HFFc6 (cell line): ENCODE results near the gene PSRC1. TPM values are rescaled to one million over a fixed set of nuclear protein-coding genes. Genes with fewer than 3 reads are reported as not detected.

Experiments
- DNase-seq: peaks from one replicate; pipeline ENCODE4 v3.0.0-alpha.2; 2018
- H3K27ac Mint-ChIP-seq: 2 replicates; pipeline ENCODE4 v1.8.0; 2020; ENCODE audit warnings: mild to moderate bottlenecking, mixed read lengths
- H3K27me3 Mint-ChIP-seq: 2 replicates; pipeline ENCODE4 v1.8.0; 2021; ENCODE audit warnings: mild to moderate bottlenecking, moderate library complexity, mixed read lengths; ENCODE audit not compliant: insufficient read depth
- H3K36me3 Mint-ChIP-seq: 2 replicates; pipeline ENCODE4 v1.8.0; 2021; ENCODE audit warnings: low read depth, mixed read lengths
- H3K4me1 Mint-ChIP-seq: 2 replicates; pipeline ENCODE4 v1.8.0; 2020; ENCODE audit warnings: low read depth, mixed read lengths
- H3K4me3 Mint-ChIP-seq: 2 replicates; pipeline ENCODE4 v1.8.0; 2020; ENCODE audit warnings: mild to moderate bottlenecking, moderate library complexity, mixed read lengths
- H3K9me3 Mint-ChIP-seq: 2 replicates; pipeline ENCODE4 v1.8.0; 2020; ENCODE audit warnings: mild to moderate bottlenecking, mixed read lengths
- CTCF ChIP-seq: fragments of 200-600 bp; sonication (generic); IDR thresholded peaks from 2 replicates; pipeline ENCODE4 v1.5.0; 2021; ENCODE audit warnings: antibody characterized with exemption, mild to moderate bottlenecking
- total RNA-seq, 6 experiments: library from RNA; stranded (reverse); fragmentation: NEBNext Ultra II Directional; extraction: Animal tissue kit (Norgen Biotek cat#: 25700); gene quantifications; 2 replicates in 1 of 6; 3 replicates in 5 of 6; pipeline ENCODE4 v1.2.3, GENCODE V29; 2021

Gene PSRC1
- total RNA-seq, 6 experiments from 2014 or later, result 17.0 to 33.1 (median 30.4) TPM

- H3K36me3 Mint-ChIP-seq, result peaks cover 10% of the 10 kb centered on the region; the same call in 1 of the 2 replicates
- no peak for TF ChIP-seq CTCF
- peaks cover 32% of the 10 kb centered on the region for H3K4me1 Mint-ChIP-seq
- H3K27ac Mint-ChIP-seq, result peak overlapping the region; percentile 84
- peak overlapping the region; percentile 94 for H3K4me3 Mint-ChIP-seq
- H3K9me3 Mint-ChIP-seq, result no peaks in the 10 kb centered on the region
- DNase-seq, result no peak
- H3K27me3 Mint-ChIP-seq, result peaks cover 6% of the 10 kb centered on the region
These were observed 1.0 kb upstream of the PSRC1 start for GRCh38 chr1:109283748-109284600.

- H3K36me3 Mint-ChIP-seq, result peaks cover 10% of the 10 kb centered on the region; the same call in 1 of the 2 replicates
- H3K27me3 Mint-ChIP-seq, result peaks cover 1% of the 10 kb centered on the region
- TF ChIP-seq CTCF, result no peak
- H3K4me1 Mint-ChIP-seq, result peaks cover 32% of the 10 kb centered on the region
- no peak for DNase-seq
- H3K27ac Mint-ChIP-seq, result peak overlapping the region; percentile 84
- H3K9me3 Mint-ChIP-seq, result no peaks in the 10 kb centered on the region
- H3K4me3 Mint-ChIP-seq, result peak overlapping the region; percentile 94
These were observed 421 bp downstream of the PSRC1 start for GRCh38 chr1:109282497-109282951.

- no peak for DNase-seq
- Mint-ChIP-seq H3K4me3 (peak overlapping the region; percentile 94), H3K27me3 (peaks cover 4% of the 10 kb centered on the region), H3K36me3 (peaks cover 10% of the 10 kb centered on the region; the same call in 1 of the 2 replicates), H3K9me3 (no peaks in the 10 kb centered on the region), H3K27ac (peak overlapping the region; percentile 84), H3K4me1 (peaks cover 39% of the 10 kb centered on the region)
- TF ChIP-seq CTCF, result no peak
These were observed 1.1 kb downstream of the PSRC1 start for GRCh38 chr1:109281680-109282496.

GRCh38 chr1:109280862-109281261 lies 2.1 kb downstream of the PSRC1 start:
- Mint-ChIP-seq H3K36me3 (peaks cover 10% of the 10 kb centered on the region; the same call in 1 of the 2 replicates), H3K4me1 (peaks cover 47% of the 10 kb centered on the region), H3K9me3 (no peaks in the 10 kb centered on the region), H3K27me3 (peaks cover 6% of the 10 kb centered on the region), H3K4me3 (peak overlapping the region; percentile 94), H3K27ac (no peak overlapping the region)
- DNase-seq, result no peak
- TF ChIP-seq CTCF, result no peak

- Mint-ChIP-seq H3K27ac (peak overlapping the region; percentile 57; the same call in 1 of the 2 replicates), H3K27me3 (peaks cover 6% of the 10 kb centered on the region), H3K4me3 (no peak overlapping the region), H3K4me1 (peaks cover 53% of the 10 kb centered on the region), H3K36me3 (peaks cover 10% of the 10 kb centered on the region; the same call in 1 of the 2 replicates), H3K9me3 (no peaks in the 10 kb centered on the region)
- no peak for TF ChIP-seq CTCF
- DNase-seq, result no peak
These were observed 3.2 kb downstream of the PSRC1 start for GRCh38 chr1:109279615-109280278.
